ENCODE measurements around the gene EI24. TPM values are rescaled to one million over a fixed set of nuclear protein-coding genes. Genes with fewer than 3 reads are reported as not detected.
A peak's percentile ranks its signal among the peaks of the same experiment; 100 is the strongest.
"Not testable (repeated sequence)": the region's sequence is repeated elsewhere in the genome, so short reads cannot be mapped to it uniquely, and the experiment has no call there.

Gene EI24
- total RNA-seq, result 122 and 152 TPM in 2 replicates

DNA sequence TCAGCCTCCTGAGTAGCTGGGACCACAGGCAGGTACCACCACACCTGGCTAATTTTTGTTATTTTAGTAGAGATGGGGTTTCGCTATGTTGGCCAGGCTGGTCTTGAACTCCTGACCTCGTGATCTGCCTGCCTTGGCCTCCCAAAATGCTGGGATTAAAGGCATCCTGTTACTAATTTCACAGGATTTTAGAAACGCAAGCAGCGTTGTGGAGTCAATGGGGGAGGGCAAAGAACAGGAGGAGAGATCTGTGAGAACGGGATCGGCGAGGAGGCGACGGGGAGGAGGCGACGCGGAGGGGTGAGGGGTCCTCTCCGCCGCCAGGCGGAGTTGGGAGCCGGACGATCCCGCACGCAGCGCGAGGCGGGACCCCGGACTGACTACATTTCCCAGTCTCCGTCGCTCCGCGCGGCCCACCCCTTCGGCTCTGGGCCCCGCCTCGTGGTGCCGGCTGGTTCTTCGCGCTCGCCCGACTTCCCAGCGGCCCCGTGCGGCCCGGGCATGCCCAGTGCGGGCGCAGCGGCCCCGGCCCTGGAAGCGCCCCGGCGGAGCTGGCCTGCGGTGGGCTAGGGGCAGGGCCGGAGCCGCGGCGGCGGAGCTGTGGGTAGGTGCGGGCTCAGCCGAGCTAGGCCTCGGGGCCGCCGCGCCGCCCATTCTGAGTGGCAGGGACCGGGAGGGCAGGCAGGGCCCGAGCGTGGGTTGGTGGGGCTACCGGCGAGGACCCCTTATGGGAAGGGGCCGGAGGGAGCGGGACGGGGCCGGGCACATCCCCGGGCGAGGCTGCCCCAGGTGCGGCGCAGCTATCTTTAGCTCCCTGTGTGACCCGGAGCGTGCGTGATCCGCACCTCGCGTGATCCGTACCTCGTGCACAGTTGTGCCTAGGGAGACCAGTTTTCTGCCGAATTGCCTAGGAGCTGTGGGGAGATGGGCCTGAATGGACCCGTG is at the start of gene EI24:
Gene EI24, plus strand, starts transcription at position 508 of the 945 bp plus-strand sequence. CDS start 3,051 bp downstream, outside the sequence.
- DNase-seq, result peak; percentile 94

DNA sequence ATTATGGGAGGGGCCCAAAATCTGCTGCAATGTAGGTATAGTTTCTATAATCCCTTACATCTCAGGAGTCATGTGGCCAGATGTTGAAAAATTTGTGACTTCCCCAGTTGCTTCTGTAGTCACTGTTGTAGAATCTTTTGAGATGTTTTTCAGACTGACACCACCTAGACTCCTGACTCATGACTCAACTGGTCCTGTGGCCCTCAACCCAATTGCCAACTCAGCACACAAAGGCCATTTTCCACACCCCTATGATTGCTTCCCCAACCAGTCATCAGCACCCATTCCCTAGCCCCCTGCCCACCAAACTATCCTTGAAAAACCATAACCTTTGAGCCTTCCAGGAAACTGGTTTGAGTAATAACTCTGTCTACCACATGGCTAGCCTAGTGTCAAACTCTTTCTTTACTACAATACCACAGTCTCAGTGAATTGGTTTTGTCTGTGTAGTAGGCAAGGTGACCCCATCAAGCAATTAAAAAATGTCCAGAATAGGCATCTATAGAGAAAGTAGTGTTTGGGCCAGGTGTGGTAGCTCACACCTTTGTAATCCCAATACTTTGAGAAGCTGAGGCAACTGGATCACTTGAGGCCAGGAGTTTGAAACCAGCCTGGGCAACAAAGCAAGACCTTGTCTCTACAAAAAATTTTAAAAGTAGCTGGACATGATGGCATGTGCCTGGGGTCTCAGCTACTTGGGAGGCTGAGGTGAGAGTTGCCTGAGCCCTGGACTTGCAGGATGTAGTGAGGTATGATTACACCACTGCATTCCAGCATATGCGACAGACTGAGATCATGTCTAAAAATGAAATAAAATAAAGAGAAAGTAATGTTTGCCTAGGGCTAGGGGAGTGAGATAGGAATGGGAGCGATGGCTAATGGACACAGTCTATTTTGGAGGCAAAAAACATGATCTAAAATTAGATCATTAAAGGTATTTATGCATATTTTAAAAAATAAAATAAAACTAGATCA is 49.1 kb upstream of the EI24 start:
- DNase-seq, result no peak

DNA sequence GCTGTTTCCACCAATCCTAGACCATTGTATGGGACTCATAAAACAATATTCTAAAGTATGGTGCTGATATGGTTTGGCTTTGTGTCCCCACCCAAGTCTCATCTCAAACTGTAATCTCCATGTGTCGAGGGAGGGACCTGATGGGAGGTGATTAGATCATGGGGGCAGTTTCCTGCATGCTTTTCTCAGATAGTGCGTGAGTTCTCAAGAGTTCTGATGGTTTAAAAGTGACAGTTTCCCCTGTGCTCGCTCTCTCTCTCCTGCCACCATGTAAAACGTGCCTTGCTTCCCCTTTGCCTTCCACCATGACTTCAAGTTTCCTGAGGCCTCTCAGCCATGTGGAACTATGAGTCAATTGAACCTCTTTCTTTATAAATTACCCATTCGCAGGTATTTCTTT is 44.0 kb upstream of the EI24 start:
- no peak for DNase-seq

DNA sequence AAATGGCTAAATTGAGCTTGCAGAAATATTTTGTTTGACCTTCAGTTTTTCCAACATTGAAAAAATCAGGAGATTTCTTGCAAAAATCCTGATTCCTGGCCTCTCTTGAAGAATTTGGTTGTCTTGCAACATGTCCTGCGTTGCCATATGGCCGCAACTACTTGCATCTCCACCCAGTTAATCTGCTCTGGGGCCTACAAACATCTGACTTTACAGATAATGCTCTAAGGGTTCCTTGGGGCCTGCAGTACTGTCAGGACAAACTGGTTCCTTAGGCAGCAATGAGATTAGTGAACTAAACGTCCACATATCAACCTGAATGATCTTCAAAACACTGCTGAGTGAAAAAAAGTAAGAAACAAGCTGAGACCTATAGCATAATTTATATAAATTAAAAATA is 36.6 kb upstream of the EI24 start:
- DNase-seq, result no peak

DNA sequence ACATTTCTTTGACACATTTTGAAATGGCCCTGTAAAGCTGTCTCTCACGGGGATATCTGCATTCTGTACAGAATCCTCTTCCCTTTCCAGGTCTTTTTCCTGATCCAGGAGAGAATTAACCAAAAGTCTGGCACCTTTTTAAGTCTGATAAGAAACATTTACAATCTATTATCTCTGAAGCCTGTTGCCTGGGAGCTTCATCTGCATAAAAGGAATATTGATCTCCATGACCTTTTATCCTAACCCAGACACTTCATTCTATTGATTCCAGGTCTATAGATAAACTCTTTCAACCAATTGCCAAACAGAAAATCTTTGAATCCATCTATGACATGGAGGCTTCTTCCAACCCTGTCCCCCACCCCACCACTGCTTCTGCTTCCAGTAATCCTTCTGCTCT is 33.7 kb upstream of the EI24 start:
- DNase-seq, result no peak

DNA sequence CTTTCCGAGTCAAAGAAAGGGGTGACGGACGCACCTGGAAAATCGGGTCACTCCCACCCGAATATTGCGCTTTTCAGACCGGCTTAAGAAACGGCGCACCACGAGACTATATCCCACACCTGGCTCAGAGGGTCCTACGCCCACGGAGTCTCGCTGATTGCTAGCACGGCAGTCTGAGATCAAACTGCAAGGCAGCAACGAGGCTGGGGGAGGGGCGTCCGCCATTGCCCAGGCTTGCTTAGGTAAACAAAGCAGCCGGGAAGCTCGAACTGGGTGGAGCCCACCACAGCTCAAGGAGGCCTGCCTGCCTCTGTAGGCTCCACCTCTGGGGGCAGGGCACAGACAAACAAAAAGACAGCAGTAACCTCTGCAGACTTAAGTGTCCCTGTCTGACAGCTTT is 32.4 kb upstream of the EI24 start:
- not testable (repeated sequence) for DNase-seq

DNA sequence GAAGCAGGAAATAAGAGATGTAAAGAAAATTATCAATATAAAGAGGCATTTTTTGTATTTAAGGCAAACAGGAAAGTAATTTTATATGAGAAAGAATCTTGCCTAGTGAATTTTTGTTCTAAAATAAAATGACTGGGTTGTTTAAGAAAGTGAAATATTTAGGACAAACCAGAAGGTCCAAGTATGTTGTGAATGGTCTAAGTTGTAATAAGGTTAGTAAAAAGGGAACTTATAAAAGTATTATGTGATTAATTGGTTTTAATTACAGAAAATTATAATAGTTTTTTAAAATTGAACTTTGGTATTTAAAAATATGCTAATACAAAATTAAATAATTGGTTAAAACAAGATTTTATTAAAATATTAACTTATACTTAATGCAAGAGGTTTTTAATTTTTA is 26.6 kb upstream of the EI24 start:
- no peak for DNase-seq

DNA sequence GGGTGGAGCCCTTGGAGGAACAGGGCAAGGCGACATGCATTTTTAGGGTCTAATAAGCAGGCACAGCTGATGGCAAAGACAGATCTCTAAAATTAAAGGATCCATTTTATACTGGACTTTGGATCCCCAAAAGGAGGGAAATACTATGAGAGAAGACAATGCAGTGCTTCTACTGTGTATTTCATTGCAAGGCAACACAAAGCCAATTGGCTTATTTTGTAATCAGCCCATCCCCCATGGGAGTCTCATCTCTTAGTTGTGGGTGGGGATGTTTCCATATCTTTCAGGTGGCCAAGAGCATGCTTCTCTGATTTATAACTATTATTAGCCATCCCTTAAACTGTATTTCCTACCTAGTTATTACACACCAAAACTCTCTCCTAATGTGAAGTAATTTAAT is 18.5 kb upstream of the EI24 start:
- no peak for DNase-seq

DNA sequence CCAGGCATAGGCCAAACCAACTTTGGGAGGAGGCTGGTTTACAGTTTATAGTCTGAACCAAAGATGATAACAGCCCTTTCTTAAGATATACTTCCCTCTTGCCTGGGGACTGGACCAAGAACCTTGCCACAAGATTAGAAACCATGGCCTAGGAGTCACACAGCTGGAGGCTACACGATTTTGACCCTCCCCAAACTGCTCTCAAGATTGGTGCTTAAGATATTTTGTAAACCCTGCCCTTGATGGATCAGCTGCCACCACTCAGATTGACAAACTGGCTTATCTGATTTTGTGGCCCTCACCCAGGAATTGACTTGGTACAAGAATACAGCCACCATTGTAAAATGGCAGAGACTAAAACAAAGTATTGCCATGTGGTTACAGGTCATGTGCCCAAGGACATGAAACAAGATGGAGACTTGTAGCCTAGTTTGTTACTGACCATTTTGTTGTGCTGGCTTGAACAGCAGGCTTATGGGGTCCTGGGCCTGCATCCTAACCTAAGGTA is 17.4 kb upstream of the EI24 start:
- DNase-seq, result no peak

DNA sequence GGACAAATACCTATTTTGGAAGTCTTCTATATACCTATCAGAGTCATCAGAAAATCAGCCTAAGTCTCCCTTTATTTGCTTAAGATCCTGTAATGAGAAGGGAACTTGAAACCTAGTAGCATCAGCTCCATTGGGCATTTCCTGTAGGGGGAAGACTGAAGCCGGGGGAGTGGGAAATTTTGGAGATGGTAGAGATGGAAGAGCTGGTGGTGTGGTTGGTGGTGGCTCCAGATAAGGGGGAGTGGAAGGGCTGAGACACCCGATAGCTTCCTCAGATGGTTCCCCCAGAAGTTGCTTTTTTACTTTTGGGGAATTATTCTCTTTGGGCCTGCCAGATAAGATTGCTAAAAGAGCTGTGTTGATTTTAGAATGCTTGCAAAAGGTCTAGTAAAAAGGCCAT is 16.4 kb upstream of the EI24 start:
- DNase-seq, result no peak

DNA sequence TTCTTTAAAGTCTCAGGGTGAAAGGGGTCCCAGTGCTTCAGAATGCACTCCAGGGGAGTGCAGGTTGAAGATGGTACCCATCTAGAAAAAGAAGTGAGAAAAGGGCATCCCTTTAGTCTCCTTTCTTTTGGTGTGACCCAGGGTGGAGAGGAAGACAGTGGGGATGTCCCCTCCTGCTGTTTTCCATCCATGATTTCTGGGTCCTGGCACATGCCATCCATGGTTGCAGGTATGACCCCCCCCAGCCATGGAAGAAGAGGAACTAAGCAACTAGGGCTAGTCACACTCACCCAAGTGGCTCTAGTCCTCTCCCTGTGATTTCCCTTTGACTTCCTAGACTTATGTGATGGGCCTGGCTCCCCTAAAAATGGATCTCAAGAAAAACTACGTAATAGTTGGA is 15.9 kb upstream of the EI24 start:
- DNase-seq, result no peak

DNA sequence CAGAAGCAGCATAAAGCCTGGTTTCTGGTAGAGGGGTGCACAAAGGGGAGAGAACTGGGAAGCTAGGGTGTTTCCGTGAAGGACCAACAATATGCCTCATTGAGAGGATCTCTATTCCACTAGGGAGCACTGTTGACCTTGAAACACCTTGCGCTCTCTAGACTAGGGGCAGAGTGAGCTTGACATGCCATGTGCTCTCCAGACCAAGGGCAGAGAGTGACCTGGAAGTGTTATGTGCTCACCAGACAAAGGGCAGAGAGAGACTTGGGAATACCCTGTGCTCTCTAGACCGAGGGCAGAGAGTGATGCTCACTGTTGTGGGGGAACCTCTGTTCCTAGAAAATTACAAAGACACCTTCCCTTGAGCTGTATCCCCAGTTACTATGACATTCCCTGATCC is 15.2 kb upstream of the EI24 start:
- DNase-seq, result no peak

DNA sequence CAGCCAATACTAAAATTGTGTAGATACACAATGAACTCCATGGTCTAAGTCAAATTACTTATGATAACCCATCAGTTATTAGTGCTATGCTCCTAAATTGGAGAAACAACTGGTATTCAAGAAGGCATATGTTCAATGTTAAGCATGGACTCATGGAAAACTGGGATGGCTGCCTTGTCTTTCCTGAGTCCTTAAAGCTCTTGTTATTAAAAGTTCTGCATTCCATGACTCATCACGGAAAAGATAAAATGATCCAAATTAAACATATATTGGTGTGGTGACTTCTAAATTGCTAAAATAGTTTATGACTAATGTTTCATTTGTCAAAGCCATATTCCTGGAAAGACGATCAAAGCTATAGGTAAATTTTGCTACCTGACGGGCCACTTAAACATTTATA is 9.4 kb upstream of the EI24 start:
- DNase-seq, result no peak

DNA sequence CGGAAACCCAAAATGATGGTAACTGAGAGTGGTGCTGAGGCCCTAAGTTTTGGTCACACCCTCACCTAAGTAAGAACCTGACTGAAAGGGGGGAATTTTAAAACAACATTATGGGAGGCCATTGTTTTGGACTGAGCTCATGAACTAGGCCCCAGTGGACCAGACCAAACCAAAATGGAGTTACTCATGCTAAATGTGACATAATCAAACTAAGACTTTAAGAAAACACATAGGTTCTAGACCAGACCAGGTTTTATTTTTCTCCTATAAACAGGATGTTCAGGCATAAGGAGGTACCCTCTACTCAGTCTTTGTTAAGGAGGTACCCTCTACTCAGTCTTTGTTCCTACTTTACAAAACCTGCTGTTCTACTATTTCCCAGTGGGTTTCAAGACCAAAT is 7.4 kb upstream of the EI24 start:
- no peak for DNase-seq

DNA sequence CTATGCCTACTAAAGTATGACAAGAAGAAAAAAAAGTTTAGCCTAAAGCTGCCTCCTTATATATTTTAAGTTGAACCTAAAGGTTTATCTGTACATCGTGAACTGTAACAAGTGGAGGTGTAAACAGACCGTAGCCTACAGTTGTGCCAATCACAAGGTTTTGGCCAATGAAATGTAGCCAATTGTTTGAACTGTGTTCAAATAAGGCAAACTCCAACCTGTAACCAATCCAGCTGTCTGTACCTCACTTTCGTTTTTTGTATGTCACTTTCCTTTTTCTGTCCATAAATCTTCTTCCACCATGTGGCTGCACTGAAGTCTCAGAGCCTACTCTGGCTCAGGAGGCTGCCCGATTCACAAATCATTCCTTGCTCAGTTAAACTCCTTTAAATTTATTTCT is 6.8 kb upstream of the EI24 start:
- no peak for DNase-seq

DNA sequence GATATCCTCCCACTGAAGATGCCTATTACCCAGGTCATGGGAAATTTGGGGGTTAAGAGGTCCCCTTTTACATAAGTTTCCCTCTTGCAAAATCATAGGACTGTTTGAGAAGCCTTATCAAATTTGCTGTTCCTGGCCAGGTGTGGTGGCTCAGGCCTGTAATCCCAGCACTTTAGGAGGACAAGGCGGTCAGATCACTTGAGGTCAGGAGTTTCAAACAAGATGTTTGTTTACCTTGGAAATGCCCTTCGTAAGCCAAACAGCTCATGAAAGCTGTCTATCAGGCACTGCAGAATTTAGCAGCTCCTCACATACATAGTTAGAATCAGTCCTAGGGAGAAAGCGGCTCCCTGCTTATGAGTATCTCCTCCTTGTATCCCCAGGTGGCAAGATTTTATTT is 4.9 kb upstream of the EI24 start:
- no peak for DNase-seq

DNA sequence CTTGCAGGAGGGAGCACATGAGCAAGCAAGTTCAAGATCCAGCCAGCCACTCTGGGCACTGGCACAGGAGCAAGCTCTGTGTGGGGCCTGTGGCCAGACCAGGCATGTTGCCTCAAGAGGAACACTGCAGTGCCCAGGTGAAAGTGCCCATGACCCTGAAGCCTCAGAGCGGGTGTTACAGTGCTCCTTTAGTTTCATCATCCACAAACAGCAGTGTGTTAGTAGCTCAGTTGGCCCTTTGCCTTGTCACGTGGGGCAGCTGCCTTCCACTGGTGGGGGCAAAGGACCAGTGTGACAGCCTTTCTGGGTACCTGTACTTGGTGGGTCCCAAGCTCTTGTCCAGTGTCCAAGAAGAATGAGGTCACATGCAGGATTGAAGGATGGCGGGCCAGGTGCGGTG is 3.0 kb upstream of the EI24 start:
- no peak for DNase-seq

DNA sequence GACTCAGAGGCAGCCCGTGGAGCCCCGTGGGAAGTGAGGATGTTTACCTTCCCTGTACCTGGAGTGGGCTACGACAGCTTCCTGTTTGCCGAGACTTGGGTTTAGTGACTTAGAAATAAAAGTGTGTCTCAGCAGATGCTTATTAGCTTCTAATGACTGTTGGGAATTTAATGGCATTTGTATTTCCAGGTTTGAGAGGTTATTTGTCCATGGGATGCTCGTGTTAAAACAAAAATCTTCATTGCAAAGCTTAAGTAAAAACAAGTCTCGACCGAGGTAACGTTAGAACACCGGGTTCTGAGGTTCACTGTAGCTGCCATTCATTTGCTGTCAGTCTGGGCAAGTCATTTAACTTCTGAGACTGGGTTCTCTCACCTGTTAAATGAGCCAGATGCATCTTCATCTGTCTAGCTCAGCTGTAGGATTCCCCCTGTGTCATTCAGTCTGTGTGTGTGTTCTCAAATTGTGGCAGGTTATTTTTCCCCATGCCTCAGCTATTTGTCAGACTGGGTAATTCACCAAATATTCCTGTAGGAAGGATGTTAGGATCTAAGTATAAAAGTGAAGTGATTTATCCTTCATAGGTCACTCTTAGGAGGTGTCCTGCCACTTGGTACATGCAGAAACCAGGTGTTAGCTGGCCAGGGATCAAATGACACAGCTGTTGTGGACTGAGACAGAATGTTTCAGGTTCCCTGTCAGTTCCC is 791 bp downstream of the EI24 start:
- peak; percentile 22 for DNase-seq

DNA sequence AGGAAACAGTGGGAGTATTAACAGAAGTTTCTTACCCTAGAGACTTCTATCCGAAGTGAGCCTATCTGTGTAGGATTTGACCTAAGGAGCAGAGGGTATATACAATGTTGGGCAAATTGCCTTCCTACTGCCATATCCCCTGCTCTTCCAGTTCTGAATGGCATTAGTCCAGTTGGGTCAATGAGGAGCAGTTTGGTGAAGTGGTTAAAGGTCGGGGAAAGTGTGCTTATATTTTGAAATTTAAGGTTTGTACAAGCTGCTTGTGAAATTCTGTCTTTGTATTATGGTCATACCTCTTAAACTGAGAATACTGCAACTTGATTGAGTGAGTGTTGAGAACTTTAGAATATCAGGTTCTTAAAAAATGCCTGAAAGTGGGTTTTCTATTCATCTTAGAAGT is 1.7 kb downstream of the EI24 start:
- no peak for DNase-seq

DNA sequence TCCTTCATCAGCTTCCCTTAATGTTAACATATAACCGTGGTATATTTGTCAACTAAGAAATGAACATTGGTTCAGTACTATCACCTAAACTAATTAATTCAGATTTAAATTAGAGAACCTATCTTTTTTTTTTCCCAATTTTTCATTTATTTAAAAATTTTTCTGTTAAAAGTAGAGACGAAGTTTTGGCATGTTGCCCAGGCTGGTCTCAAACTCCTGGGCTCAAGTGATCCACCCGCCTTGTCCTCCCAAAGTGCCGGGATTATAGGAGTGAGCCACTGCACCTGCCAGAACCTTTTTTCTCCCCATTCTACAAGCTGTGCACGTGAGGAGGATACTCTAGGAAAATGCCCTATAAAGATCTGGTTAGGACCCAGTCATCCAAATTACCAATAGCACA is 3.6 kb downstream of the EI24 start:
- DNase-seq, result no peak

DNA sequence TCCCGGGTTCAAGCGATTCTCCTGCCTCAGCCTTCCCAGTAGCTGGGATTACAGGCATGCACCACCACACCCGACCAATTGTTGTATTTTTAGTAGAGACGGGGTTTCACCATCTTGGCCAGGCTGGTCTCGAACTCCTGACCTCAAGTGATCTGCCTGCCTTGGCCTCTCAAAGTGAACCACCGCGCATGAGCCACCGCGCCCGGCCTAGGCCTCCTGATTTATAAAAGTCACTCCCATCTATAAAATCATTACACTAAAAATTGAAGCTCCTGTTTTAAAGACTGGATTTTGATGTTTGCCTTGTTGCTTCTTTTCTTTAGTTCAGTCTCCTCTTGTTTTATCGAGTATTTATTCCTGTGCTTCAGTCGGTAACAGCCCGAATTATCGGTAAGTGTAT is 7.9 kb downstream of the EI24 start:
- DNase-seq, result not testable (repeated sequence)

DNA sequence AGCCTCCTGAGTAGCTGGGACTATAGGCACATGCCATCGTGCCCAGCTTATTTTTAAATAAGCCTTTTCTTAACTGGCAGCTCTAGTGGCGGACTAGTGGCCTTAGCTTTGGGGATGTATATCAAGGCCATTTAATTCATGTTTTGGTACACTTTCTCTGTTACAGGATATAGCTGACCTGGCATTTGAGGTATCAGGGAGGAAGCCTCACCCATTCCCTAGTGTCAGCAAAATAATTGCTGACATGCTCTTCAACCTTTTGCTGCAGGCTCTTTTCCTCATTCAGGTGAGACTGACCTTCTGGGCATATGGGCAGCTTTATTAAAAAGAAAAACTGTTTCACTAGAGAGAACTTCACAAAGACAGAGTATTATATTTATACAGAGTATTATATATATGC is 9.5 kb downstream of the EI24 start:
- no peak for DNase-seq

DNA sequence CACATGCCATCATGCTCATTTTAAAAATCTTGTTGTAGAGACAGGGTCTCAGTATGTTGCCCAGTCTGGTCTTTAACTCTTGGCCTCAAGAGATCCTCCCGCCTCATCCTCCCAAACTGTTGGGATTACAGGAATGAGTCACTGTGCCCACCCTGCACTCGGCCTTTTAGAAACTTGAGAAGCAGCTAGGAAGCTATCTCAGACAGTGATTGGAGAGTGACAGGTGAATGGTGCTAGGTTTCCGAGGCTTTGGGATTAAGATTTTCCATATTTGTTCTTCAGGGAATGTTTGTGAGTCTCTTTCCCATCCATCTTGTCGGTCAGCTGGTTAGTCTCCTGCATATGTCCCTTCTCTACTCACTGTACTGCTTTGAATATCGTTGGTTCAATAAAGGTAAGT is 10.5 kb downstream of the EI24 start:
- DNase-seq, result no peak
